Brain microvascular endothelial cell (primary cell): ENCODE data around the gene PHF19.

ENCODE experiments used
- DNase-seq: peaks from one replicate; pipeline ENCODE4 v3.0.0-alpha.2; 2020
- H3K27ac ChIP-seq: fragments of 250-450 bp; sonication (Bioruptor Pico); 2 replicates; pipeline ENCODE4 v1.5.1; 2020; ENCODE audit warnings: mild to moderate bottlenecking, moderate library complexity
- H3K27me3 ChIP-seq: fragments of 250-450 bp; sonication (Bioruptor Pico); replicated peaks from 2 replicates; pipeline ENCODE4 v1.5.1; 2020; ENCODE audit warnings: mild to moderate bottlenecking
- H3K36me3 ChIP-seq: fragments of 250-450 bp; sonication (Bioruptor Pico); replicated peaks from 2 replicates; pipeline ENCODE4 v1.5.1; 2020; ENCODE audit warnings: mild to moderate bottlenecking
- H3K4me3 ChIP-seq: 2 replicates; pipeline ENCODE4 v1.5.1; 2011; ENCODE audit warnings: low read depth, mild to moderate bottlenecking, control low read depth, low read length, moderate library complexity
- in situ Hi-C: cut with HindIII; loops from 2 replicates; pipeline ENCODE4 v1.10.0; 2017; ENCODE audit warnings: low sequenced_read_pairs, low pct_ligation_motif_present
- TF ChIP-seq, protein P1 (sequence below): IDR thresholded peaks from 2 replicates; pipeline ENCODE4 v1.5.1; 2011; ENCODE audit warnings: low read depth, mild to moderate bottlenecking, moderate library complexity, low read length, control low read depth, inconsistent platforms; ENCODE audit errors: missing control alignments

The PHF19 gene

DNA sequence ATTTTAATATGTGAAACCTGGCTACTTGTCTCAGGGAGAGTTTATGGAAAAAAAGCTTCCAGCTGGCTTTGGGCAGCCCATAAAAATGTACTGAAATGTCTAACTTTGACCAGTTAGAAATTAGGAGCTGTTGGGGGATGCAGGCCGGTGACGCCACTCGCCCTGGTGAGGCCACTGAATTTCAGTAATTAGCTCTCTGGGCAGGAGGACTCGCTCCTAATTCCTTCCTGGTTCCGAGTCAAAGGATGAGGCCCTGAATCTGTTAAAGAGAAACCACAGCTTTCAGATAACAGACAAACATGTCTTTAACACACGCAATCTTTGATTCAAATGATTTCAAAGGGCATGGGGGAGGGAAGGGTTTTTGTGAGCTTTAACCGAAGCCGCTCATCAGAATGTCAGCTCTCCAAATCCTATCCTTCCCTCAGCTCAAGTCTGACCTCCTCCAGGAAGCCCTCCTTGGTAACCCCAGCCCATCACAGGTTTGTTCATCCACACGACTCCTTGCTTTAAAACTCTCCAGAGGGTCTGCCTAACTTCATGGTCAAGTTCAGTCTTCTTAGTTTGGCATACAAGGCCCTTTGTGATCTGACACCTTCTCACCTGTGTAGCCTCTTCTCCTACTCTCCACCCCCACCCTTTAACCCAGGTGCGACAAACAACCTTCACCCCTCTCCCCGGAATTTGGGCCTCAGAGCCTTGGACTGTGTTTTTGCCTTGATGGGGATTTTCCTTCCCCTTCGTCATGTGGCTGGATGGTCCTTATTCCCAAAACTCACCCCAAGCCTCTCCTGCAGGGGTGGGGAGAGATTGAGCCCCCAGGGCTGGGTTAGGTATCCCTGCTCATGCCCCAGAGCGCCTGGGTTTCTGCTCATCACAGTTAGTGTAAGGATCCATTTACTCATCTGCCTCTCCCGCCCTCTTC, 13.6 kb upstream of the PHF19 start:
- Histone ChIP-seq H3K4me3 (no peak overlapping the region), H3K27me3 (no peaks in the 10 kb centered on the region), H3K27ac (no peak overlapping the region), H3K36me3 (no peaks in the 10 kb centered on the region)
- no peak for DNase-seq
- in situ Hi-C loops, result no loop called here
- TF ChIP-seq, protein P1, sequence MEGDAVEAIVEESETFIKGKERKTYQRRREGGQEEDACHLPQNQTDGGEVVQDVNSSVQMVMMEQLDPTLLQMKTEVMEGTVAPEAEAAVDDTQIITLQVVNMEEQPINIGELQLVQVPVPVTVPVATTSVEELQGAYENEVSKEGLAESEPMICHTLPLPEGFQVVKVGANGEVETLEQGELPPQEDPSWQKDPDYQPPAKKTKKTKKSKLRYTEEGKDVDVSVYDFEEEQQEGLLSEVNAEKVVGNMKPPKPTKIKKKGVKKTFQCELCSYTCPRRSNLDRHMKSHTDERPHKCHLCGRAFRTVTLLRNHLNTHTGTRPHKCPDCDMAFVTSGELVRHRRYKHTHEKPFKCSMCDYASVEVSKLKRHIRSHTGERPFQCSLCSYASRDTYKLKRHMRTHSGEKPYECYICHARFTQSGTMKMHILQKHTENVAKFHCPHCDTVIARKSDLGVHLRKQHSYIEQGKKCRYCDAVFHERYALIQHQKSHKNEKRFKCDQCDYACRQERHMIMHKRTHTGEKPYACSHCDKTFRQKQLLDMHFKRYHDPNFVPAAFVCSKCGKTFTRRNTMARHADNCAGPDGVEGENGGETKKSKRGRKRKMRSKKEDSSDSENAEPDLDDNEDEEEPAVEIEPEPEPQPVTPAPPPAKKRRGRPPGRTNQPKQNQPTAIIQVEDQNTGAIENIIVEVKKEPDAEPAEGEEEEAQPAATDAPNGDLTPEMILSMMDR, result no peak

DNA sequence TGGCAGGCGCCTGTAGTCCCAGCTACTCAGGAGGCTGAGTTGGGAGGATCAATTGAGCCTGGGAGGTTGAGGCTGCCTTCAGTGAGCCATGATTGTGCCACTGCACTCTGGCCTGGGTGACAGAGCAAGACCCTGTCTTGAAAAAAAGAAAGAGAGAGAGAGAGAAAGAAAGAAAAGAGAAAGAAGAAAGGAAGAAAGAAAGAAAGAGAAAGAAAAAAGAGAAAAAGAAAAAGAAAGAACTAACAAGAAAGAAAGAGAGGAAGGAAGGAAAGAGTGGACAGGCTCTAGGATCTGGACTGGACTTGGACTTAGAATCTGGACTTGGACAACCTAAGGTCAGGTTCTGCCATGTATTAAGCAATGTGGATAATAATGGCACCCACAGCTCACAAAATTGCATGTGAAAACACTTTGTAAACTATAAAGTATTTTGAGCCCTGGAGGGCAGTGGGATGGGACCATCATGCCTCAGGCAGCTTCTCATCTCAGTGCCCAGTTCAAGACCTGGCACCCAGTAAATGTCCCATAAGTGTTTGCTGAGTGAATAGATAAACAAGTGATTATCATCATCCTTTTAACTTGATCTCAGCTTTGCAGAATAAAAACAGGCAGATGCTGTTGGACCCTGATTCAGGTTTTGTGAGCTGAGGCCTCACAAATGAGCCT, 12.8 kb upstream of the PHF19 start:
- no peak for DNase-seq
- Histone ChIP-seq H3K27ac (no peak overlapping the region), H3K4me3 (no peak overlapping the region), H3K27me3 (no peaks in the 10 kb centered on the region), H3K36me3 (no peaks in the 10 kb centered on the region)
- TF ChIP-seq, protein P1, result no peak
- in situ Hi-C loops, result no loop called here

DNA sequence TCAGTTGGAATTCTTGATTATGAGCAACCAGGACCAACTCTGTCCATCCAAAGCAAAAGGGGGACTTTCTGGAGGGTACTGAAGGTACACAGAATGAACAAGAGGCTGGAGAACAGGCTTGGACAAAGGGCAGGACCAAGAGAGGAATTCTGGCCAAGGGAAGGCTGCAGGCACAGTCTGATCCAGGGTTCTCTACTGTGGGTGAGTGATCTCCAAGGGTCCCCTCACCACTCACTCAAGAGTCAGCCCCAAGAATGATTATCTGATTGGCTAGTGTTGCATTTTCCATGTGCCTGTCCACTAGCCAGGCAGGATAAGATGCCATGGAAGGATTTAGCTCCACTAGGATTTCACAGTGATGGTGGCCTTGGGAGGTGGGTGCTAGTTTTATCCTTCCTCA, 11.6 kb upstream of the PHF19 start:
- TF ChIP-seq, protein P1, result no peak
- in situ Hi-C loops, result no loop called here

DNA sequence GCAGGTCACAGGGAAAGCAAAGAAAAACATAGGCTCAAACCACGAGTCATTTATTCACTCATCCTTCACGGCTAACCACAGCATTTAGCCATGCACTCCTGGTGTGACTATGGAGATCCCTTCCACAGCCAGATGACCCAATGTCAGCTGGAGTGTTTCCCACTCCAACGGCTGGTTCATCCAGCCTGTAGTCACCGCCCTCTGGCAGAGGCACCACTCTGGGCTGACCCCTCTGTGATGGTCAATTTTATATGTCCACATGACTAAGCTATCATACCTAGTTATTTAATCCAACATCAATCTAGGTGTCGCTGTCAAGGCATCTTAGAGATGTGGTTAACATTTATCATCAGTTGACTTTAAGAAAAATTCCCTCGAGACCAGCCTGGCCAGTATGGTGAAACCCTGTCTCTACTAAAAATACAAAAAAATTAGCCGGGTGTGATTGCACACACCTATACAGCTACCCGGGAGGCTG, 9.5 kb upstream of the PHF19 start:
- no peaks in the 10 kb centered on the region for H3K27me3 ChIP-seq
- H3K36me3 ChIP-seq, result no peaks in the 10 kb centered on the region
- H3K27ac ChIP-seq, result no peak overlapping the region
- peak; percentile 23 for DNase-seq
- H3K4me3 ChIP-seq, result no peak overlapping the region
- TF ChIP-seq, protein P1, result peak; percentile 9
- in situ Hi-C loops, result no loop called here

More for the DNA sequence above, 11.6 kb upstream of the PHF19 start:
- no peaks in the 10 kb centered on the region for H3K36me3 ChIP-seq
- H3K27me3 ChIP-seq, result no peaks in the 10 kb centered on the region
- no peak for DNase-seq
- H3K4me3 ChIP-seq, result no peak overlapping the region
- no peak overlapping the region for H3K27ac ChIP-seq

DNA sequence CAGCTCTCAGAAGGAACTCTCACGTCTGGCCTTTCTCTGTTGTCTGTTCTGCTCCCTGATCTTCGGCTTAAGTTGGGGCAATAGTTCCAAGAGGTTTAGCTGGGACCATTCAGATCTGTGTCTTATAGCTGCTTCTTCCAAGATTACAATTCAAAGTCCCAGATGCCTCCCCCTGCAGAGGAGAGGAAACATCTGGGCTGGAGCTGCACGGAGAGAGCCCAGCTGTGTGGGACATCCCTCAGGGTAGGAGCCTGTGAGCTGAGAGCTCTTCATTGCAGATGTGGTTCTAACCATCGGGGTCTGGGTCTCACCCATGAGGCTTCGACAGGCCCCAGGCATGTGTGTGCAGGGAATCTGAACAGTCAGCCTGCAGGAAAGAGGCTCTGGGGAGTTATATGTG, 9.0 kb upstream of the PHF19 start:
- Histone ChIP-seq H3K27ac (no peak overlapping the region), H3K27me3 (no peaks in the 10 kb centered on the region), H3K4me3 (no peak overlapping the region), H3K36me3 (no peaks in the 10 kb centered on the region)
- DNase-seq, result no peak
- in situ Hi-C loops, result no loop called here
- TF ChIP-seq, protein P1, result no peak
